ENCODE measurements around the gene SLC22A23. TPM values are rescaled to one million over a fixed set of nuclear protein-coding genes. Genes with fewer than 3 reads are reported as not detected.

The SLC22A23 gene
- total RNA-seq, 1 donor from 2014 or later = 22.2 TPM

- DNase-seq (ENCODE audit: extremely low read depth, low read depth, low spot score) = no peak
Measured at GRCh38 chr6:3446184-3446583, 10.7 kb downstream of the SLC22A23 start.

- DNase-seq (ENCODE audit: extremely low read depth, low read depth, low spot score) = no peak
Measured at GRCh38 chr6:3444276-3445088, 12.4 kb downstream of the SLC22A23 start.

- no peak for DNase-seq (ENCODE audit: extremely low read depth, low read depth, low spot score)
Measured at GRCh38 chr6:3443221-3443515, 13.7 kb downstream of the SLC22A23 start.

GRCh38 chr6:3442431-3443220 is 14.2 kb downstream of the SLC22A23 start:
- no peak for DNase-seq (ENCODE audit: extremely low read depth, low read depth, low spot score)

GRCh38 chr6:3440911-3441310 is 15.9 kb downstream of the SLC22A23 start:
- no peak for DNase-seq (ENCODE audit: extremely low read depth, low read depth, low spot score)

- DNase-seq (ENCODE audit: extremely low read depth, low read depth, low spot score) = no peak
Measured at GRCh38 chr6:3439961-3440360, 16.9 kb downstream of the SLC22A23 start.

- DNase-seq (ENCODE audit: extremely low read depth, low read depth, low spot score) = no peak
Measured at GRCh38 chr6:3438190-3439167, 18.4 kb downstream of the SLC22A23 start.

- no peak for DNase-seq (ENCODE audit: extremely low read depth, low read depth, low spot score)
Measured at GRCh38 chr6:3433005-3433404, 23.8 kb downstream of the SLC22A23 start.

GRCh38 chr6:3432416-3432815 is 24.4 kb downstream of the SLC22A23 start:
- DNase-seq (ENCODE audit: extremely low read depth, low read depth, low spot score) = no peak

GRCh38 chr6:3431994-3432393 is 24.9 kb downstream of the SLC22A23 start:
- DNase-seq (ENCODE audit: extremely low read depth, low read depth, low spot score) = no peak

GRCh38 chr6:3429211-3429610 is 27.6 kb downstream of the SLC22A23 start:
- no peak for DNase-seq (ENCODE audit: extremely low read depth, low read depth, low spot score)

GRCh38 chr6:3428700-3429099 is 28.1 kb downstream of the SLC22A23 start:
- no peak for DNase-seq (ENCODE audit: extremely low read depth, low read depth, low spot score)

GRCh38 chr6:3428247-3428646 is 28.6 kb downstream of the SLC22A23 start:
- no peak for DNase-seq (ENCODE audit: extremely low read depth, low read depth, low spot score)

- DNase-seq (ENCODE audit: extremely low read depth, low read depth, low spot score) = no peak
Measured at GRCh38 chr6:3427687-3428085, 29.2 kb downstream of the SLC22A23 start.

- DNase-seq (ENCODE audit: extremely low read depth, low read depth, low spot score) = no peak
Measured at GRCh38 chr6:3426927-3427686, 29.7 kb downstream of the SLC22A23 start.

GRCh38 chr6:3426091-3426926 is 30.5 kb downstream of the SLC22A23 start:
- no peak for DNase-seq (ENCODE audit: extremely low read depth, low read depth, low spot score)

GRCh38 chr6:3425574-3425973 is 31.3 kb downstream of the SLC22A23 start:
- DNase-seq (ENCODE audit: extremely low read depth, low read depth, low spot score) = no peak

GRCh38 chr6:3424185-3424927 is 32.5 kb downstream of the SLC22A23 start:
- no peak for DNase-seq (ENCODE audit: extremely low read depth, low read depth, low spot score)
